WTC11 (cell line): ENCODE results near the gene SETD2. TPM values are rescaled to one million over a fixed set of nuclear protein-coding genes. Genes with fewer than 3 reads are reported as not detected.

Experiments used
- ATAC-seq: fragments of 200-7000 bp; cut with Tn5 transposase; 2 replicates; pipeline ENCODE4 v1.10.0; 2021; ENCODE audit warnings: mild to moderate bottlenecking, moderate library complexity
- CTCF ChIA-PET: fragments of 300-600 bp; sonication (Branson Sonifier 250); formaldehyde crosslinking; loops from one replicate; lab custom pipeline; 2021; ENCODE audit warnings: antibody characterized with exemption; lab: Charles Lee
- POLR2A ChIA-PET: fragments of 350-600 bp; sonication (Branson Sonifier 250); formaldehyde crosslinking; loops from one replicate; lab custom pipeline; 2021; ENCODE audit warnings: antibody characterized with exemption; lab: Charles Lee
- DNase-seq: peaks from one replicate; pipeline ENCODE4 v3.0.0; 2021; ENCODE audit warnings: low spot score
- H3K27ac Mint-ChIP-seq: 2 replicates; pipeline ENCODE4 v1.8.0; 2021; ENCODE audit warnings: mixed read lengths
- H3K27me3 Mint-ChIP-seq: 2 replicates; pipeline ENCODE4 v1.8.0; 2021; ENCODE audit warnings: low read depth, mild to moderate bottlenecking, moderate library complexity, mixed read lengths
- H3K36me3 Mint-ChIP-seq: 2 replicates; pipeline ENCODE4 v1.8.0; 2021; ENCODE audit warnings: mixed read lengths
- H3K4me1 Mint-ChIP-seq: 2 replicates; pipeline ENCODE4 v1.8.0; 2022; ENCODE audit warnings: mixed read lengths
- H3K4me3 Mint-ChIP-seq: 2 replicates; pipeline ENCODE4 v1.8.0; 2021; ENCODE audit warnings: mild to moderate bottlenecking, moderate library complexity, mixed read lengths
- H3K9me3 Mint-ChIP-seq: 2 replicates; pipeline ENCODE4 v1.8.0; 2021; ENCODE audit warnings: mixed read lengths
- ATF6 ChIP-seq: sonication (generic); formaldehyde crosslinking; IDR thresholded peaks from 2 replicates; pipeline ENCODE4 v1.8.1; 2023; ENCODE audit warnings: mild to moderate bottlenecking, missing genetic modification reagents
- E2F1 ChIP-seq: sonication (generic); formaldehyde crosslinking; IDR thresholded peaks from 2 replicates; pipeline ENCODE4 v1.8.0; 2022; ENCODE audit warnings: mild to moderate bottlenecking, missing genetic modification reagents
- ERG ChIP-seq: fragments of 250-450 bp; sonication (Bioruptor Pico); IDR thresholded peaks from 2 replicates; pipeline ENCODE4 v1.8.0; 2021; ENCODE audit warnings: mild to moderate bottlenecking
- ESRRA ChIP-seq: sonication (generic); formaldehyde crosslinking; IDR thresholded peaks from 2 replicates; pipeline ENCODE4 v1.8.1; 2022; ENCODE audit warnings: mild to moderate bottlenecking, missing genetic modification reagents, borderline replicate concordance
- FOXK1 ChIP-seq: sonication (generic); formaldehyde crosslinking; IDR thresholded peaks from 2 replicates; pipeline ENCODE4 v1.8.0; 2022; ENCODE audit warnings: mild to moderate bottlenecking, moderate library complexity, missing genetic modification reagents
- FOXP1 ChIP-seq: sonication (generic); formaldehyde crosslinking; IDR thresholded peaks from 2 replicates; pipeline ENCODE4 v1.8.0; 2022; ENCODE audit warnings: missing genetic modification reagents, mild to moderate bottlenecking, moderate library complexity, borderline replicate concordance
- MAX ChIP-seq: sonication (generic); formaldehyde crosslinking; IDR thresholded peaks from 2 replicates; pipeline ENCODE4 v1.8.0; 2022; ENCODE audit warnings: mild to moderate bottlenecking, missing genetic modification reagents
- MYBL2 ChIP-seq: sonication (generic); formaldehyde crosslinking; IDR thresholded peaks from 2 replicates; pipeline ENCODE4 v1.8.1; 2023; ENCODE audit warnings: mild to moderate bottlenecking, moderate library complexity, missing genetic modification reagents
- NFATC4 ChIP-seq: fragments of 250-450 bp; sonication (Bioruptor Pico); IDR thresholded peaks from 2 replicates; pipeline ENCODE4 v1.9.0; 2021; ENCODE audit warnings: mild to moderate bottlenecking
- NFE2L1 ChIP-seq: sonication (generic); formaldehyde crosslinking; IDR thresholded peaks from 2 replicates; pipeline ENCODE4 v1.8.1; 2023; ENCODE audit warnings: missing genetic modification reagents
- PREB ChIP-seq: sonication (generic); formaldehyde crosslinking; IDR thresholded peaks from 2 replicates; pipeline ENCODE4 v1.8.1; 2022; ENCODE audit warnings: mild to moderate bottlenecking, missing genetic modification reagents, moderate library complexity, borderline replicate concordance
- SMAD4 ChIP-seq: sonication (generic); formaldehyde crosslinking; IDR thresholded peaks from 2 replicates; pipeline ENCODE4 v1.8.0; 2022; ENCODE audit warnings: mild to moderate bottlenecking, missing genetic modification reagents
- USF1 ChIP-seq: sonication (generic); formaldehyde crosslinking; IDR thresholded peaks from 2 replicates; pipeline ENCODE4 v1.8.0; 2022; ENCODE audit warnings: mild to moderate bottlenecking, missing genetic modification reagents
- ZBTB21 ChIP-seq: sonication (generic); formaldehyde crosslinking; IDR thresholded peaks from 2 replicates; pipeline ENCODE4 v1.8.1; 2023; ENCODE audit warnings: mild to moderate bottlenecking, missing genetic modification reagents, borderline replicate concordance
- ZNF138 ChIP-seq: sonication (generic); formaldehyde crosslinking; conservative IDR thresholded peaks from 2 replicates; pipeline ENCODE4 v1.8.1; 2022; ENCODE audit warnings: mild to moderate bottlenecking, moderate library complexity, missing genetic modification reagents
- ZNF317 ChIP-seq: sonication (generic); formaldehyde crosslinking; IDR thresholded peaks from 2 replicates; pipeline ENCODE4 v1.8.1; 2023; ENCODE audit warnings: low read depth, mild to moderate bottlenecking, moderate library complexity, missing genetic modification reagents, borderline replicate concordance
- ZNF396 ChIP-seq: fragments of 250-450 bp; sonication (Bioruptor Pico); IDR thresholded peaks from 2 replicates; pipeline ENCODE4 v1.8.0; 2021; ENCODE audit warnings: mild to moderate bottlenecking, moderate library complexity, borderline replicate concordance
- ZNF532 ChIP-seq: fragments of 250-450 bp; sonication (Bioruptor Pico); IDR thresholded peaks from 2 replicates; pipeline ENCODE4 v1.9.0; 2021; ENCODE audit warnings: mild to moderate bottlenecking, borderline replicate concordance
- total RNA-seq: library from RNA; stranded (reverse); gene quantifications from 3 replicates; pipeline ENCODE4 v1.2.3, GENCODE V29; 2021
- TF ChIP-seq, protein P1 (sequence below): sonication (generic); formaldehyde crosslinking; IDR thresholded peaks from 2 replicates; pipeline ENCODE4 v1.8.0; 2023; ENCODE audit warnings: missing genetic modification reagents

The SETD2 gene
- total RNA-seq, 1 experiment from 2014 or later, result 39.8 TPM

DNA sequence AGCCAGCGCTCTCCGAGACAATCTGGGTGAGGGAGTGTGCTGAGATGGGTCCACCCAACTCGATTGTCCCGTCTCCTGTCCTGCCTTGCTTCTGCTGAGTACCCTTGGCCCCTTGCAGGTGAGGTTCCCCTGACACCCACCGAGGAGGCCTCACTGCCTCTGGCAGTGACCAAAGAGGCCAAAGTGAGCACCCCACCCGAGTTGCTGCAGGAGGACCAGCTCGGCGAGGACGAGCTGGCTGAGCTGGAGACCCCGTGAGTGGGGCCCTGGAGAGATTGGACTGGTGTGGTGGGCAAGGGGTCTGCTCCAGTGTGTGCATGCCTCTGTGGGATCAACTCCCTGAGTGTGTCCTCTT lies 160.9 kb downstream of the SETD2 start:
- DNase-seq (no peak), ATAC-seq (no peak)
- ChIA-PET CTCF (interaction anchor here (0.6 to 1.6 kb wide), 18 partner anchors 10 to 418 kb away, joined by 3 to 9 read pairs (median 4); partner anchors contain the start of genes CCDC12, NBEAL2, PTPN23 and SETD2), POLR2A (no interaction called here)
- Mint-ChIP-seq H3K27me3 (no peaks in the 10 kb centered on the region), H3K36me3 (peaks cover 24% of the 10 kb centered on the region; the same call in 1 of the 2 replicates), H3K4me1 (peaks cover 3% of the 10 kb centered on the region), H3K27ac (no peak overlapping the region), H3K4me3 (no peak overlapping the region), H3K9me3 (no peaks in the 10 kb centered on the region)
- TF ChIP-seq MYBL2 (CRISPR knock-in tag) (no peak), ESRRA (CRISPR knock-in tag) (no peak), SMAD4 (CRISPR knock-in tag) (no peak), ZNF138 (no peak), MAX (CRISPR knock-in tag) (no peak), ZNF532 (CRISPR knock-in tag) (no peak), FOXK1 (no peak), ERG (no peak), PREB (CRISPR knock-in tag) (no peak), ZNF396 (CRISPR knock-in tag) (no peak), ZNF317 (no peak), E2F1 (CRISPR knock-in tag) (no peak), NFATC4 (no peak), FOXP1 (no peak), ATF6 (CRISPR knock-in tag) (no peak), USF1 (CRISPR knock-in tag) (no peak), ZBTB21 (no peak), NFE2L1 (CRISPR knock-in tag) (no peak)
- TF ChIP-seq, protein P1, sequence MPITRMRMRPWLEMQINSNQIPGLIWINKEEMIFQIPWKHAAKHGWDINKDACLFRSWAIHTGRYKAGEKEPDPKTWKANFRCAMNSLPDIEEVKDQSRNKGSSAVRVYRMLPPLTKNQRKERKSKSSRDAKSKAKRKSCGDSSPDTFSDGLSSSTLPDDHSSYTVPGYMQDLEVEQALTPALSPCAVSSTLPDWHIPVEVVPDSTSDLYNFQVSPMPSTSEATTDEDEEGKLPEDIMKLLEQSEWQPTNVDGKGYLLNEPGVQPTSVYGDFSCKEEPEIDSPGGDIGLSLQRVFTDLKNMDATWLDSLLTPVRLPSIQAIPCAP, result no peak
